ENCODE data around the gene PIP4K2B.
A peak's percentile ranks its signal among the peaks of the same experiment; 100 is the strongest.

Gene PIP4K2B

DNA sequence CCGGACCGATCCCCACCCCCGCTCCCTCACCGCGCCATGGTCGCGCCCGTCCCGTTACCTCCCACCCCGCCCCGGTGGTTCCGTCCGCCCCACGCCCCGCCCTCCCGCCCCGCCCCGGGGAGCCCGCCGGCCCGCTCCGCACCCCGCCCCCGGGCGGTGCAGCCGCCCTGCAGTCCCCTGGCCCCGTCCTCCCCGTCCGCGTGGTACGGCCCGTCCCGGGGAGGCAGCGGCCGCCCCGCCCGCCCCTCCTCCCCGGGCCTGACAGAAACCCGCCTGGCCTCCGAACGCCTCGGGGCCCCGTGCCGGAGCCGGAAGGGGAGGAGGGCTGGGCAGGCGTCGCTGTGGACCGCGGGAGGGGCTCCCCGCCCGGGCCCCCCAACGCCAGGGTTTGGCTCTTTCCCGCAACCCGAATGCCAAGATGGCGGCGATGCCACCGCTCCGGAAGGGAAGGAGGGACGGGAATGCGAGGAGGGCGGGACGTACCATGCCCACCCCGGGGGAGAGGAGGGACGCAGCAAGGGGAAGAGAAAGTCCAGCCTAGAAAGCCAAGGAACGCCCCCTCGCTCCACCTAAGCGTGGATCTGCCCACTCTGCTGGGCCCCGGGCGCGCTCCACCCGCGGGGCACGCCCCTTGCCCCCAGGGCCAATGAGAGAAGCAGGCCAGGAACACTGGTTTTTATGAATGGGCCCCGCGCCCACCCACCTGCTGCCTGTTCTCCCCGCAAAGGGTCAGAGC is at the start of gene PIP4K2B:
Gene PIP4K2B (minus strand): TSS at position 56 of the 736 bp plus-strand sequence. CDS start 132 bp downstream, outside the sequence.
- Histone ChIP-seq H3K9me3 (ENCODE audit: control insufficient read depth, insufficient read depth, low read length) (no peaks in the 10 kb centered on the region), H3K36me3 (ENCODE audit: control insufficient read depth, insufficient read depth, low read length) (peaks cover 2% of the 10 kb centered on the region), H3K4me3 (ENCODE audit: low read depth, low read length) (peak within 1 kb of the TSS; percentile 92), H3K9ac (ENCODE audit: low read depth, low read length) (peak within 1 kb of the TSS; percentile 87), H3K4me1 (ENCODE audit: control insufficient read depth, insufficient read depth, low read length) (peaks cover 12% of the 10 kb centered on the region), H3K27me3 (ENCODE audit: control insufficient read depth, insufficient read depth, low read length) (no peaks in the 10 kb centered on the region)

DNA sequence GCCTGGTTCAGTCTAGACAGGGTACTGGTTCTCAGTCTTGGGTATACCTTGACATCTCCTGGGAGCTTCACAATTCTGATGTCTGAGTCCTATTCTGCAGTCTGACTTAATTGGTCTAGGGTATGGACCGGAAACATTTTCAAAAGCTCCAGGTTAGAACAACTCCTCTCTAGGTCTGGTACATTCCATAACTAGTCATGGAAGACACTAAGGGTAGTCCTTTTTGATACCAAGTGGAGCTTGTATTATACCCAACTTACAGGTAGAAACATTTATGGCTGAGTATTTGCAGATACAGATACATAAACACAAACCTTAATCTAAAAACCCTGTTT is 49.2 kb upstream of the PIP4K2B start:
- Histone ChIP-seq H3K36me3 (ENCODE audit: control insufficient read depth, insufficient read depth, low read length) (peaks cover 55% of the 10 kb centered on the region), H3K4me3 (ENCODE audit: low read depth, low read length) (no peak overlapping the region), H3K4me1 (ENCODE audit: control insufficient read depth, insufficient read depth, low read length) (no peaks in the 10 kb centered on the region), H3K27me3 (ENCODE audit: control insufficient read depth, insufficient read depth, low read length) (no peaks in the 10 kb centered on the region), H3K9me3 (ENCODE audit: control insufficient read depth, insufficient read depth, low read length) (no peaks in the 10 kb centered on the region), H3K9ac (ENCODE audit: low read depth, low read length) (no peak overlapping the region)

DNA sequence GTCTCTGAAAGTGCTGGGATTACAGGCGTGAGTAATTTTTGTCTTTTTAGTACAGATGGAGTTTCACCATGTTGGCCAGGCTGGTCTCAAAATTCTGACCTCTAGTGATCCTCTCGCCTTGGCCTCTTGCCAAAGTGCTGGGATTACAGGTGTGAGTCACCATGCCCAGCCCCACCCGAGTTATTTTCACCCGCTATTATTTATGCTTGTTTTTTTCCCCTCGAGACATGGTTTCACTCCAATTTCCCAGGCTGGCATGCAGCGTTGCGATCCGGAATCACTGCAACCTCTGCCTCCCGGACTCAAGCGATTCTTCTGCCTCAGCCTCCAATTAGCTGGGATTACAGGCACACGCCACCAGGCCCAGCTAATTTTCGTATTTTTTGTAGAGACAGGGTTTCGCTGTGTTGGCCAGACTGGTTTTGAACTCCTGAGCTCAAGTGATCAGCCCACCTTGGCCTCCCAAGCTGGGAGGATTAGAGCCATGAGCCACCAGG is 45.0 kb upstream of the PIP4K2B start:
- no peak overlapping the region for H3K4me3 ChIP-seq (ENCODE audit: low read depth, low read length)
- H3K9me3 ChIP-seq (ENCODE audit: control insufficient read depth, insufficient read depth, low read length), result no peaks in the 10 kb centered on the region
- no peak overlapping the region for H3K9ac ChIP-seq (ENCODE audit: low read depth, low read length)
- peaks cover 3% of the 10 kb centered on the region for H3K4me1 ChIP-seq (ENCODE audit: control insufficient read depth, insufficient read depth, low read length)
- no peaks in the 10 kb centered on the region for H3K27me3 ChIP-seq (ENCODE audit: control insufficient read depth, insufficient read depth, low read length)
- peaks cover 17% of the 10 kb centered on the region for H3K36me3 ChIP-seq (ENCODE audit: control insufficient read depth, insufficient read depth, low read length)

DNA sequence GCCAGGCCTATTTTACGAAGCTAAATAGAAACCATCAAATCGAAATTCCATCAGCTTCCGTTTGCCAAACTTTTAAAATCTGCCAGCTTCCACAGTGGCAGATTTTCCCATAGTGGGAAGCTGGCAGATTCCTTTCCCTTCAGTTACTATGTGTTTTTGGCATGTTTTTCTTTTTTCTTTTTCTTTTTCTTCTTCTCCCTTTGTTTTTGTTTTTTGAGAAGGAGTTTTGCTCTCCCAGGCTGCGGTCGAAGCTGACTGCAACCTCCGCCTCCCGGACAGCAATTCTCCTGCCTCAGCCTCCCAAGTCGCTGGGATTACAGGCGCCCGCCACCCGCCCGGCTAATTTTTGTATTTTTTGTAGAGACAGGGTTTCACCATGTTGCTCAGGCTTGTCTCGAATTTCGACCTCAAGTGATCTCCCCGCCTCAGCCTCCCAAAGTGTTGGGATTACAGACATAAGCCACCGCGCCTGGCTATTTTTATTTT is 26.4 kb upstream of the PIP4K2B start:
- H3K27me3 ChIP-seq (ENCODE audit: control insufficient read depth, insufficient read depth, low read length), result no peaks in the 10 kb centered on the region

DNA sequence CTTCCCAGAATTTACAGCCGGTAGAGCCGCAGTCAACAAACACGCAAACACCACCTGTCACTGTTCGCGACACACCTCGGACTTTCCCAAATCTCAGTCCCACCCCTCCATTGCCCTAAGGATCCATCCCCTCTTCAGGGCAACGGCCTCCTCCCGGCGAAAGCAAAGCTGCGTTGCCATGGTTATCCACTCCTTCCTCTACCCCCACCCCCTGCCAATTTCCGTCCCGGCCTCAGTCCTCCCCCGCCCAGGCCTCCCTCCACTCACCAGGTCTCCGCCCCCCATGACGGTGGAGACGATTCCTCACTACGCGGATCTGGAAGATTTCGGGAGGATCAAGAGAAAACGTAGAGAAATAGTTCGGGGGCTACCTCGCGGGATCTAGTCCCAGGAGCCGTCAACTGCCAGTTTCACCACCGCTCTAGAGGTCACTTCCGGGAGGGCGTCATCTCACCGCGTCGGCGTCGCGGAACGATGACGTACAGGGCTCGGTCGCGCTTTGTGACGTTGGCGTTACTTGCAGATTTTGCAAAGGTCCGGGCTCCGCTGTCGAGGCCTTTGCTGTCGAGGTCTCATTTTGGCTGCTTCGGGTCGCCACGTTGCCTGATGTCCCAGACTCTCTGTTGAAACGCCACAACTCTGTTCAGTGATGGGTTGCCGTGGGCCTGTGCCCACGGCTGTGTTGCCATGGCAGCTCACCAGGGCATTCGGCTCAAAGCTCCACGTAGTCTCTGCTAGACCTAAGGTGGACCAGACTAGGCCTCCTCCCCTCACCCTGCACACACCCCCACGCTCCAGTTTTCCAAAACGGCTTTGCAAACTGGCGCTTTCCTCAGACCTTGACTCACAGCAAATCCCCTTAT is 25.8 kb upstream of the PIP4K2B start, which contains the start of gene CWC25:
Gene CWC25 (minus strand): TSS at position 423 of the 863 bp plus-strand sequence. CDS start 138 bp downstream, at position 285.
- Histone ChIP-seq H3K4me3 (ENCODE audit: low read depth, low read length) (peak within 1 kb of the TSS; percentile 88), H3K4me1 (ENCODE audit: control insufficient read depth, insufficient read depth, low read length) (no peaks in the 10 kb centered on the region), H3K36me3 (ENCODE audit: control insufficient read depth, insufficient read depth, low read length) (peaks cover 3% of the 10 kb centered on the region), H3K9ac (ENCODE audit: low read depth, low read length) (peak within 1 kb of the TSS; percentile 99), H3K9me3 (ENCODE audit: control insufficient read depth, insufficient read depth, low read length) (no peaks in the 10 kb centered on the region), H3K27me3 (ENCODE audit: control insufficient read depth, insufficient read depth, low read length) (no peaks in the 10 kb centered on the region)

More for the DNA sequence above, 26.4 kb upstream of the PIP4K2B start:
- Histone ChIP-seq H3K9me3 (ENCODE audit: control insufficient read depth, insufficient read depth, low read length) (no peaks in the 10 kb centered on the region), H3K4me3 (ENCODE audit: low read depth, low read length) (peak overlapping the region; percentile 88), H3K4me1 (ENCODE audit: control insufficient read depth, insufficient read depth, low read length) (no peaks in the 10 kb centered on the region), H3K9ac (ENCODE audit: low read depth, low read length) (peak overlapping the region; percentile 99), H3K36me3 (ENCODE audit: control insufficient read depth, insufficient read depth, low read length) (peaks cover 3% of the 10 kb centered on the region)

DNA sequence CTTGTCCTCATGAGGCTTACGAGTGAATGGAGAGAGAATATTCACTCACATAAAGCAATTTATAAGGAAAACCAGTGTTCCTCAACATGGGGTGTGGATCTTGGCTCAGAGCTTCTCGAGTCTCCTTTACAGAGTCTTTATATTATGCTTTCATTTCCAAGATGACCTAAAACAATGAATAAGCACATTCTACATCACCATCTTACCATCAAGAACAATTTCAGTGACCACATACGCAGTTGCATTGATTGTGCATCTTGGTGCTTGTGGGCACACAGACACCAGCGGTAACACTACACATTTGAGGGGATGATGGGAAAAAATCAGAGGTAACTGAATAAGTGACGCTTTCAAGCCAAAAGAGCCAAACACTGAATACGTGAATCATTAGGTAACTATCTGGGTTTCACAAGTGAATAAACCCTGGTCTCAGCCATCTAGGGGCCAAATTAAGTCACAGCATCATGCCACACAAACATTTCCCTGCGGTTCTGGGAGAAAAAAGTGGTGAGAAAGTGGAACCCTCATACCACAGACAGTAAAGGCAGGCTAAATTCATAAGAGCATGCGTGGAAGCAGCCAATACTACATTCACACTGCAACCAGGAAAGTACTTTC is 16.3 kb upstream of the PIP4K2B start:
- H3K4me3 ChIP-seq (ENCODE audit: low read depth, low read length), result no peak overlapping the region
- H3K4me1 ChIP-seq (ENCODE audit: control insufficient read depth, insufficient read depth, low read length), result no peaks in the 10 kb centered on the region
- H3K9me3 ChIP-seq (ENCODE audit: control insufficient read depth, insufficient read depth, low read length), result no peaks in the 10 kb centered on the region
- H3K27me3 ChIP-seq (ENCODE audit: control insufficient read depth, insufficient read depth, low read length), result no peaks in the 10 kb centered on the region
- H3K9ac ChIP-seq (ENCODE audit: low read depth, low read length), result no peak overlapping the region
- H3K36me3 ChIP-seq (ENCODE audit: control insufficient read depth, insufficient read depth, low read length), result peaks cover 16% of the 10 kb centered on the region

DNA sequence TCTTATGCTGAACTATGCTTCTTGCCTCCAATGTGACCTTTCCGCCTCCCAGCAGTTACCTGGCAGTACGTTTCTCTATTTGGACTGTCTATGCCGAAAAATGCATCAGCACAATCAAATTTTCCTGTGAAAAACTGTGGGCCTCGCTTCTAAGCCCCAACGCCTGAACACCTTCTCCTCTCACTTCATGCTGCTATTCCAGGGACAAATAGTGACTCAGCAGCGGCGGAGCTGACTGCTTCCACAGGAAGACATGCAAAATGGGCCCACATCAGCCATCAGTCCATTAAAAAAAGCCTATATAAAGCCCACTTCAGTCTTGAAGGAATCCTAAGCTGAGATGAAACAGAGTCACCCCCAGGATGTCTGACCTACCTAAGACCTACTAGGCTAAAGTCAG is 10.5 kb upstream of the PIP4K2B start:
- Histone ChIP-seq H3K36me3 (ENCODE audit: control insufficient read depth, insufficient read depth, low read length) (peaks cover 37% of the 10 kb centered on the region), H3K4me3 (ENCODE audit: low read depth, low read length) (no peak overlapping the region), H3K9me3 (ENCODE audit: control insufficient read depth, insufficient read depth, low read length) (no peaks in the 10 kb centered on the region), H3K9ac (ENCODE audit: low read depth, low read length) (no peak overlapping the region), H3K4me1 (ENCODE audit: control insufficient read depth, insufficient read depth, low read length) (no peaks in the 10 kb centered on the region), H3K27me3 (ENCODE audit: control insufficient read depth, insufficient read depth, low read length) (no peaks in the 10 kb centered on the region)

DNA sequence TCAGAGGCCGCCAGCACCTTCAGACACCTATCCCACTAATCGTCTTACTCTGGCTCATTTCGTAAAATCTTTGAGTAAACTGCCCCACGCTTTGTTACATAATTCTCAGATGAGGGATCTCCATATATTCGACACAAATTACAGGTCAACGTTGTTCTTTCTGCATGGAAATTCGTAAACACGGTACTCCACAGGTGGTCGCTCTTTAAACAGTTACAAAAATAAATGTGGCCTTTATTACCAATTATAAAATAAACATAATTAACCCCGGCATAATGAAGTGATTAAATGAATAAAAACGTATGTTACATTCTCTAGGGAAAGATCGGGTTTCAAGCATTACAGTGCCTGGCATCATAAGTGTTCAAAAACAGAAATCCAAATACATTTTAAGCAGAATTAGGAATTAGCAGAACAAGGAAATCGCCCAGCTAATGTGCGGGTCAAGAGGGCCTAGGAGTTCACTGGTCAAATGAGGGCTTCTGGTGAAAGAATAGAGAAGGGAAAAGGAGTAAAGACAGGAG is 943 bp upstream of the PIP4K2B start:
- H3K4me1 ChIP-seq (ENCODE audit: control insufficient read depth, insufficient read depth, low read length), result peaks cover 12% of the 10 kb centered on the region
- H3K4me3 ChIP-seq (ENCODE audit: low read depth, low read length), result peak overlapping the region; percentile 73
- no peak overlapping the region for H3K9ac ChIP-seq (ENCODE audit: low read depth, low read length)
- peaks cover 6% of the 10 kb centered on the region for H3K36me3 ChIP-seq (ENCODE audit: control insufficient read depth, insufficient read depth, low read length)
- no peaks in the 10 kb centered on the region for H3K9me3 ChIP-seq (ENCODE audit: control insufficient read depth, insufficient read depth, low read length)
- no peaks in the 10 kb centered on the region for H3K27me3 ChIP-seq (ENCODE audit: control insufficient read depth, insufficient read depth, low read length)

DNA sequence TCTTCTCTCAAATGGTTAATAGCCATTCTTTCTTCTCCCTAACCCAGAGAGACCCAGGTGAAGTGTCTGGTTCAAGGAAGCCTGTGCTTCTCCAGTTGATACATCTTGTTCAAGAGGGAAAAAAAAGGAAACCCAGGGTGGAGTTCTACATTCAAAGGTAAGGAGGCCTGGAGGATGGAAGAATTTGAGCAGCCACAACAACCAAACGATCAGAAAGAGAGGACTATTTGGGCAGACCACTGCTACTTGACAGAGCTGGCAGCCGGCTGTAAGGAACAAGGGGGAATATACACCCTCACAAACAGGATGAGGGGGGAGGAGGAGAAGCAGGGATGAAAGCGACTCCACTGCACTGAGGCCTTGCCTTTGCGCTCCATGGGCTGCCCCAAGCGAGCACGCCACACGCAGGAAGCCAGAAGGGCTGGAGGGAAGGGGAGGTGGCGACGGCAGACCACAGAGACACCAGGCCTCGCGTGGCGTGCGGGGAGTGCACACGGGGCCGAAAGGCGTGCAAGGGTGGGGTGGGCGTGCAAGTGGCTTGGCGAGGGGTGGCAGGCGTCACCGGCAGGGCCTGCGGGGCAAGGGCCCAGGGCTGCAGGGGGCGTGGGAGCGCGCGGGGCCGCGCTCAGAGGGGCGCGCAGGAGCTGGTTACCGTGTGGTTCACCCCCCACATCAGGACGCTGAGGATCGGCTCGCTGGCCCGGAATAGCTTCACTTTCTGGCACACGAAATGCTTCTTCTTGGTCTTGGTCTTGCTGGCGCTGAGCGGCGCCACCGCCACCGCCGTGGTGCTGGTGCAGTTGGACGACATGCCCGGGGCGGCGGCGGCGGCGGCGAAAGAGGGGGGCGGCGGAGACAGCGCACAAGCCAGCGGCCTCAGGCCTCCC is 499 bp downstream of the PIP4K2B start:
- no peaks in the 10 kb centered on the region for H3K27me3 ChIP-seq (ENCODE audit: control insufficient read depth, insufficient read depth, low read length)
- H3K9me3 ChIP-seq (ENCODE audit: control insufficient read depth, insufficient read depth, low read length), result no peaks in the 10 kb centered on the region
- peaks cover 1% of the 10 kb centered on the region for H3K36me3 ChIP-seq (ENCODE audit: control insufficient read depth, insufficient read depth, low read length)
- peak overlapping the region; percentile 92 for H3K4me3 ChIP-seq (ENCODE audit: low read depth, low read length)
- H3K9ac ChIP-seq (ENCODE audit: low read depth, low read length), result peak overlapping the region; percentile 76
- H3K4me1 ChIP-seq (ENCODE audit: control insufficient read depth, insufficient read depth, low read length), result peaks cover 12% of the 10 kb centered on the region

DNA sequence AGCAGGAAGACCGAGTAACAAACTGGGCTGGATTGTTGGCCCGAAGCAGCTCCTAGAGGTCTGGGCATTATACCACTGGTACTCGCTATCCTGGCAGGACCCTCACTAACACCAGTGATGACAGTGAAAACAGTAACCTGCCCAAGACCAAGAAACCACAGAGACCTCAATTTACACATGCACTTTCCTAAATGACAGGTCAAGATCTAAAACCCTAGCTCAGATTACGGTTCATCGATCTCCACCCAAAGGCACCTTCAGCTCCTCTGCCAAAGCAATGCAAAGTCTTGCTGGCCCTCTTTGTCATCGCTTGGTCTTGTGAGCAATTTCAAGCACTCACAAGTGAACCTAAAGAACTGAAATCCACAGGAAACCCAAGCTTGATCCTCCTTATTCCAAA is 1.5 kb downstream of the PIP4K2B start:
- peak overlapping the region; percentile 37 for H3K9ac ChIP-seq (ENCODE audit: low read depth, low read length)
- no peaks in the 10 kb centered on the region for H3K9me3 ChIP-seq (ENCODE audit: control insufficient read depth, insufficient read depth, low read length)

More for the DNA sequence above, 1.5 kb downstream of the PIP4K2B start:
- H3K36me3 ChIP-seq (ENCODE audit: control insufficient read depth, insufficient read depth, low read length), result no peaks in the 10 kb centered on the region
- H3K4me3 ChIP-seq (ENCODE audit: low read depth, low read length), result peak overlapping the region; percentile 92
- peaks cover 12% of the 10 kb centered on the region for H3K4me1 ChIP-seq (ENCODE audit: control insufficient read depth, insufficient read depth, low read length)
- H3K27me3 ChIP-seq (ENCODE audit: control insufficient read depth, insufficient read depth, low read length), result no peaks in the 10 kb centered on the region

Data from iPS-15b (cell line).